ENCODE results near the gene MAN2B1.

- TF ChIP-seq CTCF (IDR thresholded peaks at IDR 0.05; ENCODE audit: low read length) (no peak), EZH2 (optimal IDR thresholded peaks at IDR 0.05; ENCODE audit: low read depth, low read length) (no peak)
These were observed 48.9 kb downstream of the MAN2B1 start for GRCh38 chr19:12617646-12618045.

Data from MM.1S (cell line).